ENCODE data around the gene PIR. TPM values are rescaled to one million over a fixed set of nuclear protein-coding genes. Genes with fewer than 3 reads are reported as not detected.

The PIR gene
- total RNA-seq, 1 experiment from 2014 or later, result 19.7 TPM

DNA sequence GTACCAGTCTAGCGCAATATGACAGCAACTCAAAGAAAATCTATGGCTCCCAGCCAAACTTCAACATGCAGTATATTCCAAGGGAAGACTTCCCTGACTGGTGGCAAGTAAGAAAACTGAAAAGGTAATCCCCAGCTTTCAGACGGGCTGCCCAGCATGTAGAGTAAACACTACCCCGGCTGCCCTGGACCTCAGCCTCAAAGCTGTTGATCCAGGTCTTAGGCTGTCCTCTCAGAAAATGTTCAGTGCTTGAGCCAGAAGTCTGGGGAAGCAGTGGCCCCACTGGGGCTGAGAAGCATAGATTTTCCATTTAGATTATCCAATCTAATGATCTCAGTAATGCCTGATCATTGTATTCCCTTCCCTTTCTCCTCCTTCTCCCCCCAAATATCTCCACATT, 29.3 kb upstream of the PIR start:
- in situ Hi-C loops (cut with HindIII; ENCODE audit: low pct_unique_long_range_greater_than_20kb, low sequenced_read_pairs), result no loop called here
- BruUV-seq (replicated peaks), result no TSS peak
- intact Hi-C loops (cut with micrococcal nuclease; ENCODE audit: unreplicated experiment), result no loop called here
- DNase-seq (ENCODE audit: low read depth, low spot score) (no peak), ATAC-seq (no peak)
- ChIA-PET CTCF (no interaction called here), POLR2A (no interaction called here)
- H3K36me3 ChIP-seq (ENCODE audit: control insufficient read depth, insufficient read depth, low read length), result no peaks in the 10 kb centered on the region
- TF ChIP-seq CTCF (IDR thresholded peaks at IDR 0.05) (no peak), TCF7L2 (IDR thresholded peaks at IDR 0.05; ENCODE audit: low read depth, low read length) (no peak), SIN3A (IDR thresholded peaks at IDR 0.05; ENCODE audit: borderline replicate concordance, insufficient read depth, low read depth, low read length) (no peak), POLR2AphosphoS5 (IDR thresholded peaks at IDR 0.05; ENCODE audit: low read depth, low read length) (no peak), REST (IDR thresholded peaks at IDR 0.05; ENCODE audit: insufficient read depth in 1 of 2, low read depth in 2 of 2, low read length in 1 of 2) (no peak)
- H3K9me3 ChIP-seq (ENCODE audit: control insufficient read depth, insufficient read depth, low read depth, low read length), result no peaks in the 10 kb centered on the region
- no peak overlapping the region for H3K27ac ChIP-seq (ENCODE audit: low read length)
- H3K27me3 ChIP-seq (ENCODE audit: control insufficient read depth, insufficient read depth, low read length), result no peaks in the 10 kb centered on the region
- no peaks in the 10 kb centered on the region for H3K4me1 ChIP-seq (ENCODE audit: control insufficient read depth, insufficient read depth, low read length)
- H3K4me3 ChIP-seq (ENCODE audit: low read depth in 2 of 2, low read length in 2 of 2), result no peak overlapping the region

- Histone ChIP-seq H3K36me3 (ENCODE audit: control insufficient read depth, insufficient read depth, low read length) (no peaks in the 10 kb centered on the region), H3K4me1 (ENCODE audit: control insufficient read depth, insufficient read depth, low read length) (no peaks in the 10 kb centered on the region), H3K27me3 (ENCODE audit: control insufficient read depth, insufficient read depth, low read length) (no peaks in the 10 kb centered on the region), H3K4me3 (ENCODE audit: low read depth in 2 of 2, low read length in 2 of 2) (no peak overlapping the region), H3K9me3 (ENCODE audit: control insufficient read depth, insufficient read depth, low read depth, low read length) (no peaks in the 10 kb centered on the region), H3K27ac (ENCODE audit: low read length) (no peak overlapping the region)
- CTCF ChIA-PET, result no interaction called here
- POLR2A ChIA-PET, result no interaction called here
- TF ChIP-seq TCF7L2 (IDR thresholded peaks at IDR 0.05; ENCODE audit: low read depth, low read length) (no peak), CTCF (IDR thresholded peaks at IDR 0.05) (no peak), REST (IDR thresholded peaks at IDR 0.05; ENCODE audit: insufficient read depth in 1 of 2, low read depth in 2 of 2, low read length in 1 of 2) (no peak), POLR2AphosphoS5 (IDR thresholded peaks at IDR 0.05; ENCODE audit: low read depth, low read length) (no peak), SIN3A (IDR thresholded peaks at IDR 0.05; ENCODE audit: borderline replicate concordance, insufficient read depth, low read depth, low read length) (no peak)
- DNase-seq (ENCODE audit: low read depth, low spot score) (no peak), ATAC-seq (no peak)
- intact Hi-C loops (cut with micrococcal nuclease; ENCODE audit: unreplicated experiment), result no loop called here
- no TSS peak for BruUV-seq (replicated peaks)
- in situ Hi-C loops (cut with HindIII; ENCODE audit: low pct_unique_long_range_greater_than_20kb, low sequenced_read_pairs), result no loop called here
Observed at GRCh38 chrX:15515931-15516330, 22.8 kb upstream of the PIR start.

Data from Panc1 (cell line).